ENCODE results near the gene PARN. TPM values are rescaled to one million over a fixed set of nuclear protein-coding genes. Genes with fewer than 3 reads are reported as not detected.

Gene PARN
- total RNA-seq, 1 experiment from 2014 or later: 56.2 TPM

GRCh38 chr16:14465799-14466198 is 164.3 kb downstream of the PARN start:
- Histone ChIP-seq H2BK12ac (ENCODE audit: insufficient read length, low read depth, low read length) (no peak overlapping the region), H3K23me2 (ENCODE audit: insufficient read length, low read depth, low read length, poor library complexity, severe bottlenecking) (no peaks in the 10 kb centered on the region), H3K14ac (ENCODE audit: insufficient read depth, low read length) (no peak overlapping the region), H4K91ac (ENCODE audit: insufficient read length, low read depth, low read length) (no peak overlapping the region), H3K27ac (ENCODE audit: insufficient read length, low read depth, low read length) (no peak overlapping the region), H3K56ac (ENCODE audit: insufficient read length, low read depth, low read length) (no peak overlapping the region), H3K79me2 (ENCODE audit: insufficient read depth, low read length) (no peaks in the 10 kb centered on the region), H2BK120ac (ENCODE audit: low read depth, low read length, poor library complexity, severe bottlenecking) (no peak overlapping the region), H4K20me1 (ENCODE audit: control insufficient read depth, insufficient read depth, insufficient read length) (no peaks in the 10 kb centered on the region), H3K9me3 (ENCODE audit: control insufficient read depth, low read depth, low read length) (no peaks in the 10 kb centered on the region), H3K27me3 (ENCODE audit: insufficient read depth, low read length) (no peaks in the 10 kb centered on the region), H3K23ac (ENCODE audit: insufficient read length, low read depth, low read length) (no peak overlapping the region), H2BK20ac (ENCODE audit: low read depth, low read length, poor library complexity, severe bottlenecking) (no peak overlapping the region), H3K4me1 (ENCODE audit: insufficient read depth, low read length) (peaks cover 5% of the 10 kb centered on the region; the same call in 1 of the 2 replicates), H3K4ac (ENCODE audit: low read depth, low read length) (no peak overlapping the region), H2BK15ac (ENCODE audit: low read depth, low read length) (no peak overlapping the region), H2AFZ (ENCODE audit: low read length) (no peak overlapping the region), H3K4me2 (ENCODE audit: insufficient read depth, insufficient read length, low read length) (no peak overlapping the region), H2BK5ac (ENCODE audit: insufficient read length, low read length) (no peak overlapping the region), H4K5ac (ENCODE audit: insufficient read length, low read depth, low read length) (no peak overlapping the region), H3T11ph (ENCODE audit: low read length) (no peak overlapping the region), H2AK5ac (ENCODE audit: insufficient read length, low read length) (no peak overlapping the region), H3K79me1 (ENCODE audit: insufficient read depth, low read depth, low read length, poor library complexity, severe bottlenecking) (no peaks in the 10 kb centered on the region), H3K9ac (ENCODE audit: extremely low read depth, insufficient read length, low read length) (no peak overlapping the region), H4K8ac (replicated peaks; ENCODE audit: insufficient read length, low read depth, low read length) (no peak overlapping the region), H3K18ac (ENCODE audit: insufficient read length, low read depth, low read length) (no peak overlapping the region)
- Mint-ChIP-seq H3K9me3 (peaks cover 8 to 9% of the 10 kb centered on the region in 2 experiments; a peak in 4 of 5 replicates), H3K4me1 (peaks cover 10 to 12% of the 10 kb centered on the region in 2 experiments), H3K36me3 (ENCODE audit: insufficient read depth in 1 of 3, low read depth in 3 of 3) (peaks cover 13 to 22% (median 17%) of the 10 kb centered on the region in 3 experiments), H3K27me3 (ENCODE audit: low read depth) (no peaks in the 10 kb centered on the region), H3K4me3 (no peak overlapping the region), H3K27ac (no peak overlapping the region)
- WGBS (ENCODE audit: extremely low coverage, insufficient read length, low lambda C conversion rate): no CpG with 5 or more reads among the region's 3 CpGs
- no peak for DNase-seq
- TF ChIP-seq CTCF (conservative IDR thresholded peaks at IDR 0.05): no peak
